ENCODE data around the gene DNTTIP2. TPM values are rescaled to one million over a fixed set of nuclear protein-coding genes. Genes with fewer than 3 reads are reported as not detected.

The DNTTIP2 gene
- total RNA-seq, 1 experiment from 2014 or later = 101 TPM

DNA sequence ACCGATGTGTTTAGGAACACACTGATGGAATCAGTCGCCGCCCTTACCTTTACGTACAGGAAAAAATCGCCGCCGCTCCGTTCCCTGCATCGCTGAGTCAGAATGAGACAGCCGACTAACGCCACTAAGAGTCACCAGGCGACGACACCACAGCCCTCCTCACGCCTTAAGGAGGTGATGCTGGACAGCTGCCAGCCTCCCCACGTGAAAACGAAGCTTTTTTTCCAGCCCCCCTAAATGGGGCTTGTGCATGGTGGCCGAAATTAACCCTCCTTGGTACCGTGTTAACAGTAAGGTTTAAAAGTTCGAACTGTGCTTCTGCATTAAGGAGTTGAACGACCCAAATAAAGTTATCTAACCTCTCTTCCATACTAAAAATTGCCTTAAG lies 511 bp downstream of the DNTTIP2 start:
- Histone ChIP-seq H2AFZ (ENCODE audit: low read length) (no peak overlapping the region), H2BK5ac (ENCODE audit: insufficient read length, low read length) (no peak overlapping the region), H3K23ac (ENCODE audit: insufficient read length, low read depth, low read length) (no peak overlapping the region), H4K8ac (replicated peaks; ENCODE audit: insufficient read length, low read depth, low read length) (no peak overlapping the region), H3K56ac (ENCODE audit: insufficient read length, low read depth, low read length) (no peak overlapping the region), H3K27me3 (ENCODE audit: insufficient read depth, low read length) (no peaks in the 10 kb centered on the region), H3K79me1 (ENCODE audit: insufficient read depth, low read depth, low read length, poor library complexity, severe bottlenecking) (peaks cover 10% of the 10 kb centered on the region), H3K23me2 (ENCODE audit: insufficient read length, low read depth, low read length, poor library complexity, severe bottlenecking) (peaks cover 13% of the 10 kb centered on the region), H2AK5ac (ENCODE audit: insufficient read length, low read length) (no peak overlapping the region), H2BK20ac (ENCODE audit: low read depth, low read length, poor library complexity, severe bottlenecking) (no peak overlapping the region), H4K5ac (ENCODE audit: insufficient read length, low read depth, low read length) (no peak overlapping the region), H4K91ac (ENCODE audit: insufficient read length, low read depth, low read length) (no peak overlapping the region), H3K4me2 (ENCODE audit: insufficient read depth, insufficient read length, low read length) (peak overlapping the region; percentile 81), H3K9me3 (ENCODE audit: control insufficient read depth, low read depth, low read length) (no peaks in the 10 kb centered on the region), H2BK12ac (ENCODE audit: insufficient read length, low read depth, low read length) (no peak overlapping the region), H3T11ph (ENCODE audit: low read length) (no peak overlapping the region), H3K4me1 (ENCODE audit: insufficient read depth, low read length) (no peaks in the 10 kb centered on the region), H4K20me1 (ENCODE audit: control insufficient read depth, insufficient read depth, insufficient read length) (no peaks in the 10 kb centered on the region), H3K79me2 (ENCODE audit: insufficient read depth, low read length) (peaks cover 22% of the 10 kb centered on the region; the same call in 1 of the 2 replicates), H3K9ac (ENCODE audit: extremely low read depth, insufficient read length, low read length) (peak overlapping the region; percentile 100), H3K27ac (ENCODE audit: insufficient read length, low read depth, low read length) (no peak overlapping the region), H2BK15ac (ENCODE audit: low read depth, low read length) (no peak overlapping the region), H3K18ac (ENCODE audit: insufficient read length, low read depth, low read length) (peak overlapping the region; percentile 89), H3K4ac (ENCODE audit: low read depth, low read length) (no peak overlapping the region), H2BK120ac (ENCODE audit: low read depth, low read length, poor library complexity, severe bottlenecking) (no peak overlapping the region), H3K14ac (ENCODE audit: insufficient read depth, low read length) (peak overlapping the region; percentile 87)
- TF ChIP-seq, protein P1, sequence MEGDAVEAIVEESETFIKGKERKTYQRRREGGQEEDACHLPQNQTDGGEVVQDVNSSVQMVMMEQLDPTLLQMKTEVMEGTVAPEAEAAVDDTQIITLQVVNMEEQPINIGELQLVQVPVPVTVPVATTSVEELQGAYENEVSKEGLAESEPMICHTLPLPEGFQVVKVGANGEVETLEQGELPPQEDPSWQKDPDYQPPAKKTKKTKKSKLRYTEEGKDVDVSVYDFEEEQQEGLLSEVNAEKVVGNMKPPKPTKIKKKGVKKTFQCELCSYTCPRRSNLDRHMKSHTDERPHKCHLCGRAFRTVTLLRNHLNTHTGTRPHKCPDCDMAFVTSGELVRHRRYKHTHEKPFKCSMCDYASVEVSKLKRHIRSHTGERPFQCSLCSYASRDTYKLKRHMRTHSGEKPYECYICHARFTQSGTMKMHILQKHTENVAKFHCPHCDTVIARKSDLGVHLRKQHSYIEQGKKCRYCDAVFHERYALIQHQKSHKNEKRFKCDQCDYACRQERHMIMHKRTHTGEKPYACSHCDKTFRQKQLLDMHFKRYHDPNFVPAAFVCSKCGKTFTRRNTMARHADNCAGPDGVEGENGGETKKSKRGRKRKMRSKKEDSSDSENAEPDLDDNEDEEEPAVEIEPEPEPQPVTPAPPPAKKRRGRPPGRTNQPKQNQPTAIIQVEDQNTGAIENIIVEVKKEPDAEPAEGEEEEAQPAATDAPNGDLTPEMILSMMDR (conservative IDR thresholded peaks at IDR 0.05) = no peak
- Mint-ChIP-seq H3K36me3 (ENCODE audit: insufficient read depth in 1 of 3, low read depth in 3 of 3) (peaks cover 32 to 42% (median 41%) of the 10 kb centered on the region in 3 experiments), H3K4me3 (peak overlapping the region; percentile 95 to 97), H3K27me3 (ENCODE audit: low read depth) (no peaks in the 10 kb centered on the region), H3K27ac (peak overlapping the region; percentile 99), H3K4me1 (peaks cover 15 to 16% of the 10 kb centered on the region in 2 experiments), H3K9me3 (no peaks in the 10 kb centered on the region)
- WGBS (ENCODE audit: extremely low coverage, insufficient read length, low lambda C conversion rate) = no CpG with 5 or more reads among the region's 20 CpGs
- no peak for DNase-seq

Measured in H9 (cell line).